Endothelial cell (in vitro differentiated cells): ENCODE measurements around the gene SLC8A1. TPM values are rescaled to one million over a fixed set of nuclear protein-coding genes. Genes with fewer than 3 reads are reported as not detected.

Source experiments
- DNase-seq: peaks from one replicate; pipeline ENCODE4 v3.0.0; 2021; ENCODE audit warnings: low spot score
- H3K27ac Mint-ChIP-seq: one replicate; pipeline ENCODE4 v1.8.0; 2021; ENCODE audit warnings: mixed read lengths, inconsistent platforms; ENCODE audit not compliant: unreplicated experiment
- H3K27me3 Mint-ChIP-seq: one replicate; pipeline ENCODE4 v1.8.0; 2021; ENCODE audit warnings: mild to moderate bottlenecking, moderate library complexity, mixed read lengths, inconsistent platforms; ENCODE audit not compliant: unreplicated experiment
- H3K36me3 Mint-ChIP-seq: one replicate; pipeline ENCODE4 v1.8.0; 2021; ENCODE audit warnings: mild to moderate bottlenecking, low read depth, mixed read lengths, inconsistent platforms; ENCODE audit not compliant: unreplicated experiment
- H3K4me1 Mint-ChIP-seq: one replicate; pipeline ENCODE4 v1.8.0; 2021; ENCODE audit warnings: mild to moderate bottlenecking, mixed read lengths, inconsistent platforms; ENCODE audit not compliant: unreplicated experiment
- H3K4me3 Mint-ChIP-seq: one replicate; pipeline ENCODE4 v1.8.0; 2021; ENCODE audit warnings: mild to moderate bottlenecking, mixed read lengths, inconsistent platforms; ENCODE audit not compliant: unreplicated experiment
- H3K9me3 Mint-ChIP-seq: one replicate; pipeline ENCODE4 v1.8.0; 2021; ENCODE audit warnings: mixed read lengths, inconsistent platforms; ENCODE audit not compliant: unreplicated experiment
- total RNA-seq: library from RNA; stranded (reverse); fragmentation: NEBNext Ultra II Directional; extraction: Animal tissue kit (Norgen Biotek cat#: 25700); gene quantifications from one replicate; pipeline ENCODE4 v1.2.1, GENCODE V29; 2021; ENCODE audit not compliant: unreplicated experiment
- TF ChIP-seq, protein P1 (sequence below): fragments of 200-600 bp; sonication (generic); IDR thresholded peaks from one replicate; pipeline ENCODE4 v1.5.0; 2021; ENCODE audit warnings: antibody characterized with exemption; ENCODE audit not compliant: unreplicated experiment

The SLC8A1 gene
- total RNA-seq, 1 donor from 2014 or later: 0.80 TPM

DNA sequence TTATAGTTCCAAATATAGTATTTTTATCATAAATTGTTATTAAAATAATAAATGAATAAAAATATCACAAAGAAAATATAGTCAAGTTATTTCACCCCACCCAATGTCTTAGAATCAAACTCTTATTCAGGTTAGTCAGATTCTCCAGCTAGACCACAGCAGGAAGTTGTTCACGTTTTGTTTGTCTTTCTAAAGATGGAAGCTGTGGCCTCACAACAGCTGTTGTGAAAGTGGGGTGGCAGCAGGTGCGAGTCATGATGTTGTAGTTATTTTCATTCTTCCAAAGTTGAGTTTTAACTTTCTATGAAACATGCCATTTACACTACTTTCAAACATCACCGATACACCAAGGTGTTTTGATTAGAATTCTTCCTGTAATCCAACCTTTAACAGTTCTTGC lies 272.9 kb downstream of the SLC8A1 start:
- no peaks in the 10 kb centered on the region for H3K27me3 Mint-ChIP-seq
- no peak for DNase-seq
- no peaks in the 10 kb centered on the region for H3K36me3 Mint-ChIP-seq
- no peaks in the 10 kb centered on the region for H3K9me3 Mint-ChIP-seq
- TF ChIP-seq, protein P1, sequence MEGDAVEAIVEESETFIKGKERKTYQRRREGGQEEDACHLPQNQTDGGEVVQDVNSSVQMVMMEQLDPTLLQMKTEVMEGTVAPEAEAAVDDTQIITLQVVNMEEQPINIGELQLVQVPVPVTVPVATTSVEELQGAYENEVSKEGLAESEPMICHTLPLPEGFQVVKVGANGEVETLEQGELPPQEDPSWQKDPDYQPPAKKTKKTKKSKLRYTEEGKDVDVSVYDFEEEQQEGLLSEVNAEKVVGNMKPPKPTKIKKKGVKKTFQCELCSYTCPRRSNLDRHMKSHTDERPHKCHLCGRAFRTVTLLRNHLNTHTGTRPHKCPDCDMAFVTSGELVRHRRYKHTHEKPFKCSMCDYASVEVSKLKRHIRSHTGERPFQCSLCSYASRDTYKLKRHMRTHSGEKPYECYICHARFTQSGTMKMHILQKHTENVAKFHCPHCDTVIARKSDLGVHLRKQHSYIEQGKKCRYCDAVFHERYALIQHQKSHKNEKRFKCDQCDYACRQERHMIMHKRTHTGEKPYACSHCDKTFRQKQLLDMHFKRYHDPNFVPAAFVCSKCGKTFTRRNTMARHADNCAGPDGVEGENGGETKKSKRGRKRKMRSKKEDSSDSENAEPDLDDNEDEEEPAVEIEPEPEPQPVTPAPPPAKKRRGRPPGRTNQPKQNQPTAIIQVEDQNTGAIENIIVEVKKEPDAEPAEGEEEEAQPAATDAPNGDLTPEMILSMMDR: no peak
- no peak overlapping the region for H3K4me3 Mint-ChIP-seq
- no peak overlapping the region for H3K27ac Mint-ChIP-seq
- H3K4me1 Mint-ChIP-seq: no peaks in the 10 kb centered on the region

DNA sequence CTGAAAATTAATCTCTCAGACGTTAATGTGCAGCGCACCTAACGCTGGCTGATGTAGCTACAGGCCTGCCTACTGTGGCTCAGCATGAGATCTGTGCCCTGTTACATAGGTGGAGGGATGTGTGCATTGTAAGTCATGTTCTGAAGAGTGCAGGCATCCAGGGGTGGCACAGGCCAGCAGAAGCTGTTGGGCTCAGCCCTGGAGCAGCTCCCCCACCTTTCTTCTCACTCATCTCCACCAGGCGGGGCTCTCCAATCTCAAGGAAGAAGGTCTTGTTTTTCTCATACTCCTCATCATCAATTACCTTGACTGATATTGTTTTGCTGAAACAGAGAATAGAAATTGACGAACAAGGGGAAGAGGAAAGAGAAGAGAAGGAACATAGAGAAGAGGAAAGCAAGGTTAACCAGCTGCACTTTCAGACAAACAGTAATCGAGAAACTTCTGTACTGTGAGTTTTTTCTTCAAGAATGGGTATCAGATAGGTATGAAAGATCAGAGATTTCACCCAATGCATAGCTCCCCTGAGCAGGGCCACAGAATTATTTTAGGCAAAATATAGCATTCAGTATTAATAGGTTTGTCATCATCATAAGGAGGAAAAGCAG lies 273.6 kb downstream of the SLC8A1 start:
- no peaks in the 10 kb centered on the region for H3K27me3 Mint-ChIP-seq
- no peaks in the 10 kb centered on the region for H3K36me3 Mint-ChIP-seq
- TF ChIP-seq, protein P1: no peak
- H3K27ac Mint-ChIP-seq: no peak overlapping the region
- H3K4me1 Mint-ChIP-seq: no peaks in the 10 kb centered on the region
- no peaks in the 10 kb centered on the region for H3K9me3 Mint-ChIP-seq
- no peak overlapping the region for H3K4me3 Mint-ChIP-seq
- no peak for DNase-seq

DNA sequence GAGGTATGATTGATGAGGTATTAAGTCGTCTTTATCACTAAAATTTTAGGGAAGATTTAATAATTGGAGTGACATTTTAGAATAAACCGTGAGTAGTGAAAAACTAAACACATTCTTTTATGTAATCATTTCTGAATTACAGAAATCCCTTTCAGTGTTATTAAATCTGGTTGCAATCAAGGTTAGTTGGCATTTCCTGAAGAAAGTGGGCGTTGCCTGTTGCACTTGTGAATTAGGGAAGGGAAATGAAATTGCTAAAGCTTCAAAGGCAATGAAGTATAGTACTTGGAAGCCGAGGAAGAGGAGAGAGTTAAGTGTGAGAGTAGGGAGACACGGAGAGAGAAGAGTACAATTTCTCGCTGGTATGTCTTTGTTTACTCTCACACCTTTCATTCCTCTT lies 274.5 kb downstream of the SLC8A1 start:
- no peak for DNase-seq
- TF ChIP-seq, protein P1: no peak
- Mint-ChIP-seq H3K36me3 (no peaks in the 10 kb centered on the region), H3K9me3 (no peaks in the 10 kb centered on the region), H3K27me3 (no peaks in the 10 kb centered on the region), H3K27ac (no peak overlapping the region), H3K4me3 (no peak overlapping the region), H3K4me1 (no peaks in the 10 kb centered on the region)

DNA sequence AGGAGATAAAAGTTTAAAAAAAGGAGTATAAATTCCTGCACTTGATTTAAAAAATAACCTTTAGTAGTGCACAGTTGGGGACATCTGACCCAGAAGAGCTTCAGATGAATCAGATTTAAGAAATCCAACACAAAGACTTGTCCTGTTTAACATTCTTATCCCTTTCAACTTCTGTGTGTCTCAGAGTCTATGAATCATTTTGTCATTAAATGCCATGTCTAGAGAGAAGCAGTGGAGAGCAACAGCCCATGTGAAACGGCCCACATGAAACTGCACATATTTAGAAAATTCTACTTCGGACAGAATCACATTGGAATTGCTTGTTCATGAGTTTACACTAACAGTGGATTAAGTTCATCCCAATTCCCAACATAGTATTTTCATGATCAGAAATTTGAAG lies 278.6 kb downstream of the SLC8A1 start:
- Mint-ChIP-seq H3K27me3 (no peaks in the 10 kb centered on the region), H3K36me3 (no peaks in the 10 kb centered on the region), H3K9me3 (no peaks in the 10 kb centered on the region), H3K4me1 (no peaks in the 10 kb centered on the region), H3K27ac (no peak overlapping the region), H3K4me3 (no peak overlapping the region)
- TF ChIP-seq, protein P1: no peak
- no peak for DNase-seq

DNA sequence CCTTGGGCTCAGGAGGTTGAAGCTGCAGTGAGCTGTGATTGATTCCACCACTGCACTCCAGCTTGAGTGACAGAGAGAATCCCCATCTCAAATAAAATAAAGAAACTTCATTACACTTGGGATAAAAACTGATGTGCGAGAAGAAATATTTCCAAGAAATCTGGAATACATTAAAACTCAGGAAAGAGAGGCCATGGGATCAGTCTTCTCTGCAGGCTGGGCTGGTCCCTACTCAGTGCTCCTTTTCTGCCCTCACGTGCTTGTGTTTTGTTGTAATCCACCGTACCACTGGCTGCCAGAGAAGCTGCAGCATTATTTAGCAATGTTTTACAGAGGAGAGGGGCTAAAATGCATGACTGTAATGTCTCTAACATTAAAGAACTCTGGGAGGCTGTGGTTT lies 282.0 kb downstream of the SLC8A1 start:
- no peaks in the 10 kb centered on the region for H3K9me3 Mint-ChIP-seq
- H3K27ac Mint-ChIP-seq: no peak overlapping the region
- no peak for DNase-seq
- H3K27me3 Mint-ChIP-seq: no peaks in the 10 kb centered on the region
- no peaks in the 10 kb centered on the region for H3K36me3 Mint-ChIP-seq
- TF ChIP-seq, protein P1: no peak
- peaks cover 4% of the 10 kb centered on the region for H3K4me1 Mint-ChIP-seq
- H3K4me3 Mint-ChIP-seq: no peak overlapping the region
